Neural cell (in vitro differentiated cells): ENCODE measurements around the gene PHOX2B. TPM values are rescaled to one million over a fixed set of nuclear protein-coding genes. Genes with fewer than 3 reads are reported as not detected.

Source experiments
- H2AFZ ChIP-seq: fragments of 200-600, 300-800 bp; sonication (generic), shearing (Covaris generic); 2 replicates; pipeline ENCODE4 v1.6.0; 2014; ENCODE audit warnings: low read depth, mild to moderate bottlenecking, antibody characterized with exemption, low read length, moderate library complexity
- H3F3A ChIP-seq: fragments of 200-600 bp; shearing (Covaris generic); 2 replicates; pipeline ENCODE4 v1.6.1; 2016; ENCODE audit warnings: mild to moderate bottlenecking, moderate library complexity, mixed read lengths, antibody characterized with exemption, low read length; ENCODE audit not compliant: insufficient read depth, poor library complexity, severe bottlenecking
- H3K27ac ChIP-seq: fragments of 200-600, 300-800 bp; sonication (generic), shearing (Covaris generic); 2 replicates; pipeline ENCODE4 v1.5.1; 2014; ENCODE audit warnings: mild to moderate bottlenecking, low read length, moderate library complexity
- H3K27me3 ChIP-seq: fragments of 300-800, 200-600 bp; sonication (generic), shearing (Covaris generic); 2 replicates; pipeline ENCODE4 v1.6.0; 2014; ENCODE audit warnings: mild to moderate bottlenecking, low read depth, low read length, moderate library complexity; ENCODE audit not compliant: insufficient read depth
- H3K36me3 ChIP-seq: fragments of 300-800, 200-600 bp; sonication (generic), shearing (Covaris generic); 2 replicates; pipeline ENCODE4 v1.5.1; 2014; ENCODE audit warnings: mild to moderate bottlenecking, antibody characterized with exemption, low read length, moderate library complexity; ENCODE audit not compliant: insufficient read depth
- H3K4me2 ChIP-seq: fragments of 300-800, 200-600 bp; sonication (generic), shearing (Covaris generic); 2 replicates; pipeline ENCODE4 v1.6.0; 2014; ENCODE audit warnings: mild to moderate bottlenecking, low read length
- H3K4me3 ChIP-seq: fragments of 300-800, 200-600 bp; sonication (generic), shearing (Covaris generic); 2 replicates; pipeline ENCODE4 v1.5.1; 2014; ENCODE audit warnings: mild to moderate bottlenecking, low read length, moderate library complexity
- H3K79me2 ChIP-seq: fragments of 200-600 bp; shearing (Covaris generic); replicated peaks from 2 replicates; pipeline ENCODE4 v1.6.0; 2014; ENCODE audit warnings: mild to moderate bottlenecking, low read length, moderate library complexity; ENCODE audit not compliant: insufficient read depth
- H3K9ac ChIP-seq: fragments of 300-800, 200-600 bp; sonication (generic), shearing (Covaris generic); 2 replicates; pipeline ENCODE4 v1.6.1; 2016; ENCODE audit warnings: mild to moderate bottlenecking, low read length, mixed read lengths
- H3K9me2 ChIP-seq: fragments of 200-600 bp; shearing (Covaris generic); 2 replicates; pipeline ENCODE4 v1.6.1; 2016; ENCODE audit warnings: mild to moderate bottlenecking, low read length, mixed read lengths; ENCODE audit not compliant: insufficient read depth
- H3K9me3 ChIP-seq: fragments of 200-600, 300-800 bp; sonication (generic), shearing (Covaris generic); 2 replicates; pipeline ENCODE4 v1.6.1; 2016; ENCODE audit warnings: mild to moderate bottlenecking, mixed run types, low read length, moderate library complexity, mixed read lengths
- H4K20me1 ChIP-seq: fragments of 200-600 bp; shearing (Covaris generic); 2 replicates; pipeline ENCODE4 v1.6.1; 2016; ENCODE audit warnings: mild to moderate bottlenecking, mixed run types; ENCODE audit not compliant: insufficient read depth
- CTCF ChIP-seq: fragments of 450-650 bp; IDR thresholded peaks from 2 replicates; pipeline ENCODE4 v1.5.1; 2014; ENCODE audit warnings: antibody characterized with exemption, mild to moderate bottlenecking, moderate library complexity; ENCODE audit not compliant: poor library complexity, severe bottlenecking
- EP300 ChIP-seq: fragments of 450-650 bp; conservative IDR thresholded peaks from 2 replicates; pipeline ENCODE4 v1.6.1; 2014; ENCODE audit warnings: antibody characterized with exemption, mild to moderate bottlenecking, moderate library complexity; ENCODE audit not compliant: poor library complexity, severe bottlenecking
- EZH2 ChIP-seq: fragments of 200-600, 300-800 bp; shearing (Covaris generic), sonication (generic); IDR thresholded peaks from 2 replicates; pipeline ENCODE4 v1.6.1; 2014; ENCODE audit warnings: antibody characterized with exemption, low read length, borderline replicate concordance, mild to moderate bottlenecking; ENCODE audit not compliant: insufficient read depth, poor library complexity, severe bottlenecking
- MXI1 ChIP-seq: fragments of 450-650 bp; conservative IDR thresholded peaks from 2 replicates; pipeline ENCODE4 v1.6.1; 2014; ENCODE audit warnings: antibody characterized with exemption, mild to moderate bottlenecking; ENCODE audit not compliant: poor library complexity, severe bottlenecking
- POLR2AphosphoS5 ChIP-seq: IDR thresholded peaks from 2 replicates; pipeline ENCODE4 v1.6.1; 2012
- RAD21 ChIP-seq: fragments of 450-650 bp; conservative IDR thresholded peaks from 2 replicates; pipeline ENCODE4 v1.6.1; 2014; ENCODE audit warnings: antibody characterized with exemption, mild to moderate bottlenecking, moderate library complexity
- REST ChIP-seq: IDR thresholded peaks from 2 replicates; pipeline ENCODE4 v1.6.1; 2012; ENCODE audit warnings: borderline replicate concordance
- SMC3 ChIP-seq: fragments of 450-650 bp; conservative IDR thresholded peaks from 2 replicates; pipeline ENCODE4 v1.6.1; 2014; ENCODE audit warnings: antibody characterized with exemption, mild to moderate bottlenecking, moderate library complexity; ENCODE audit not compliant: poor library complexity
- TAF1 ChIP-seq: IDR thresholded peaks from 2 replicates; pipeline ENCODE4 v1.6.1; 2012; ENCODE audit warnings: low read depth
- polyA plus RNA-seq: library from polyadenylated mRNA; depleted of rRNA; stranded (reverse); fragments of >200 nt; gene quantifications from 2 replicates; pipeline ENCODE4 v1.2.3, GENCODE V29; 2014

PHOX2B gene
- polyA plus RNA-seq, 1 donor from 2014 or later: not detected

DNA sequence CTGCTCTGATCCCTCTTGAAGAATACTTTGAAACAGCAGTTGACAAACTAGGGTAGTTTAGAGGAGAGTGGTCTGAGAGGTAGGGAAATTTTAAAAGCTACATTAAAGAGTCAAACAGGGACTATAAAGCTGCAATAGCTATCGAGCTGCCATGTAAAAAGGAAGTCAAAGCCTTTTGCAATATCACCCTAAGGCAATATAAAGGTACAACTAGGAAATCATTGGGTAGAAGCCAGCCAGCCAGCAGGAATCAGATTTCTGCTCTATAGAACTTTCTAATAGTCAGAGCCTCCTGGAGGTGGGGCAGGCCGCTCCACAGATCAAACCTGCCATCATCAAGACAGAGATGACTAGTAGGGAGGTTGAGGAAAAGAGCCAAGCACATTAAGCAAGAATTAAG is 15.2 kb upstream of the PHOX2B start:
- Histone ChIP-seq H3K4me2 (no peak overlapping the region), H3K27ac (no peak overlapping the region), H3K36me3 (no peaks in the 10 kb centered on the region), H3K9me2 (no peaks in the 10 kb centered on the region), H3K9ac (no peak overlapping the region), H3K9me3 (no peaks in the 10 kb centered on the region), H3K27me3 (no peaks in the 10 kb centered on the region), H2AFZ (no peak overlapping the region), H3K79me2 (no peaks in the 10 kb centered on the region), H3K4me3 (no peak overlapping the region), H3F3A (no peaks in the 10 kb centered on the region), H4K20me1 (no peaks in the 10 kb centered on the region)
- TF ChIP-seq RAD21 (no peak), EP300 (no peak), POLR2AphosphoS5 (no peak), REST (no peak), EZH2 (no peak), SMC3 (no peak), TAF1 (no peak), CTCF (no peak), MXI1 (no peak)

DNA sequence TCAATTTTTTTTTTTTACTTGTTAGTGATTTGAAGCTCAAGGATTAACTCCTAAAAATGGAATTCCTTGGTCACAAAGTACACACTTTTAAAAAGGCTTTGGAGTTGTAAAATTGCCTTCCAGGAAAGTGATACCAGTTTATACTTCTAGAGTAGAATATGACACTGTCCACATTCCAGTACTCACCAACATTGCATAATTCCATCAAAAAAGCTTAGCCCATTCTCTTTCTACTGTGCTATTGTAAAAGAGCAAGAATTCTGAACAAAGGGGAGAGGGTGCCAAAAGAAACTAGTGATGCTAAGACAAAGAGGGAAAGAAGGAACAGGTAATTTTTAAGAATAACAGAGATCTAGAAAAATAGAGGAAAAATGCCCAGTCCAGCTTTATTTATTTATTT is 10.4 kb upstream of the PHOX2B start:
- TF ChIP-seq SMC3: no peak
- no peak for TF ChIP-seq TAF1
- no peak for TF ChIP-seq POLR2AphosphoS5
- TF ChIP-seq EP300: no peak
- no peak for TF ChIP-seq EZH2
- no peak for TF ChIP-seq RAD21
- TF ChIP-seq MXI1: no peak
- H3K4me2 ChIP-seq: no peak overlapping the region

More for the DNA sequence above, 10.4 kb upstream of the PHOX2B start:
- Histone ChIP-seq H3K9ac (no peak overlapping the region), H3K79me2 (no peaks in the 10 kb centered on the region), H3K27me3 (peaks cover 26% of the 10 kb centered on the region), H3K9me3 (no peaks in the 10 kb centered on the region), H3K9me2 (no peaks in the 10 kb centered on the region), H3K36me3 (no peaks in the 10 kb centered on the region), H3K27ac (no peak overlapping the region), H3F3A (no peaks in the 10 kb centered on the region), H3K4me3 (no peak overlapping the region), H4K20me1 (no peaks in the 10 kb centered on the region), H2AFZ (no peak overlapping the region)
